ENCODE data around the gene CFAP97. TPM values are rescaled to one million over a fixed set of nuclear protein-coding genes. Genes with fewer than 3 reads are reported as not detected.

Gene CFAP97
- total and polyA plus RNA-seq, 9 of the 15 experiments (the other 6 are each of a cell fraction or from before 2014, with no cell fraction given) = 17.3 to 57.8 (median 44.4) TPM

- CTCF ChIA-PET (ENCODE audit: low intra/inter-chr PET ratio) = no interaction called here
- FAIRE-seq (no peak), ATAC-seq (no peak), DNase-seq (ENCODE audit: extremely low read depth in 1 of 4, low spot score in 3 of 4) (no peak)
- Histone ChIP-seq H3K27me3 (ENCODE audit: control insufficient read depth in 2 of 2, insufficient read depth in 2 of 2, low read length in 2 of 2) (no peaks in the 10 kb centered on the region), H3K36me3 (ENCODE audit: control insufficient read depth, insufficient read depth, low read length) (peaks cover 56% of the 10 kb centered on the region), H3K4me1 (replicated peaks in 1 of 2; ENCODE audit: control insufficient read depth in 2 of 2, insufficient read depth in 2 of 2, low read length in 2 of 2) (peaks cover 0 to 12% of the 10 kb centered on the region in 2 experiments; a peak in 2 of 5 replicates), H3K9me1 (ENCODE audit: control insufficient read depth, insufficient read depth, low read length) (no peaks in the 10 kb centered on the region), H3K79me2 (ENCODE audit: control insufficient read depth, insufficient read depth, low read length) (peaks cover 83% of the 10 kb centered on the region), H2AFZ (ENCODE audit: low read depth, low read length) (no peak overlapping the region), H3K9me3 (replicated peaks; ENCODE audit: control insufficient read depth, insufficient read depth, low read depth, low read length) (no peaks in the 10 kb centered on the region), H3K9ac (ENCODE audit: insufficient read depth in 1 of 2, low read depth in 2 of 2, low read length in 2 of 2) (no peak overlapping the region), H3K27ac (ENCODE audit: extremely low read depth, low read depth, low read length) (no peak overlapping the region), H4K20me1 (replicated peaks; ENCODE audit: control insufficient read depth, insufficient read depth, low read length) (no peaks in the 10 kb centered on the region; the same call in 1 of the 2 replicates), H3K4me3 (no peak overlapping the region), H3K4me2 (ENCODE audit: insufficient read depth, low read length) (no peak overlapping the region)
- WGBS (ENCODE audit: insufficient coverage, low coverage, missing lambda C conversion rate) = 61% methylated on average over 3 of the region's 3 CpGs
- BruUV-seq (replicated peaks) = no TSS peak
- intact Hi-C loops (cut with micrococcal nuclease) (no loop called here), in situ Hi-C loops (cut with MboI) (no loop called here)
- TF ChIP-seq PURB (CRISPR knock-in tag; IDR thresholded peaks at IDR 0.05; ENCODE audit: low read depth) (no peak), PKNOX1 (IDR thresholded peaks at IDR 0.05) (peak; percentile 80), PBX2 (CRISPR knock-in tag; IDR thresholded peaks at IDR 0.05; ENCODE audit: low read depth) (no peak), PBX2 (tag; conservative IDR thresholded peaks at IDR 0.05; ENCODE audit: low read depth) (peak; percentile 56), MEIS2 (IDR thresholded peaks at IDR 0.05; ENCODE audit: partially characterized antibody) (peak; percentile 50), BRD4 (IDR thresholded peaks at IDR 0.05) (no peak)
- POLR2A ChIA-PET = interaction anchor here (2.1 to 2.7 kb wide), 2 partner anchors 13 to 15 kb away, joined by 7 to 9 read pairs; no protein-coding TSS in a partner anchor
These were observed 17.0 kb downstream of the CFAP97 start for GRCh38 chr4:185186769-185187168.
